Astrocyte of the cerebellum (primary cell): ENCODE data around the gene EPHB2.

Experiments used
- DNase-seq: peaks from one replicate; pipeline ENCODE4 v3.0.0-alpha.2; 2011; ENCODE audit warnings: low read depth
- H3K4me3 ChIP-seq: 2 replicates; pipeline ENCODE4 v1.5.1; 2011; ENCODE audit warnings: mild to moderate bottlenecking, low read depth, low read length, moderate library complexity
- CTCF ChIP-seq: IDR thresholded peaks from 2 replicates; pipeline ENCODE4 v1.5.1; 2012; ENCODE audit warnings: low read length, low read depth, moderate library complexity, mild to moderate bottlenecking; ENCODE audit errors: missing control alignments
- in situ Hi-C: cut with HindIII; loops from 2 replicates; pipeline ENCODE4 v1.10.0; 2017; ENCODE audit warnings: low sequenced_read_pairs

Gene EPHB2

GRCh38 chr1:22761101-22761500 lies 50.5 kb downstream of the EPHB2 start:
- TF ChIP-seq CTCF: no peak
- no peak for DNase-seq
- in situ Hi-C loops: no loop called here
- H3K4me3 ChIP-seq: no peak overlapping the region

- in situ Hi-C loops: no loop called here
- no peak for TF ChIP-seq CTCF
- H3K4me3 ChIP-seq: no peak overlapping the region
- no peak for DNase-seq
Measured at GRCh38 chr1:22761821-22762220, 51.2 kb downstream of the EPHB2 start.

GRCh38 chr1:22763487-22764200 lies 53.0 kb downstream of the EPHB2 start:
- H3K4me3 ChIP-seq: no peak overlapping the region
- in situ Hi-C loops: no loop called here
- no peak for TF ChIP-seq CTCF
- no peak for DNase-seq

- TF ChIP-seq CTCF: no peak
- no peak overlapping the region for H3K4me3 ChIP-seq
- DNase-seq: no peak
- in situ Hi-C loops: no loop called here
Measured at GRCh38 chr1:22767852-22768251, 57.2 kb downstream of the EPHB2 start.

- DNase-seq: no peak
- in situ Hi-C loops: loop anchor here (5.0 kb wide), 1 partner anchor 52 kb away; no protein-coding TSS in a partner anchor
- no peak overlapping the region for H3K4me3 ChIP-seq
- no peak for TF ChIP-seq CTCF
Measured at GRCh38 chr1:22769932-22770331, 59.3 kb downstream of the EPHB2 start.

- in situ Hi-C loops: loop anchor here (5.0 kb wide), 1 partner anchor 50 kb away; no protein-coding TSS in a partner anchor
- no peak for DNase-seq
- TF ChIP-seq CTCF: no peak
- no peak overlapping the region for H3K4me3 ChIP-seq
Measured at GRCh38 chr1:22772014-22772413, 61.4 kb downstream of the EPHB2 start.
